MM.1S (cell line): ENCODE data around the gene GRIN3A.

Experiments used
- DNase-seq: peaks from one replicate; pipeline ENCODE4 v3.0.0-alpha.2; 2015
- H2AFZ ChIP-seq: fragments of 300-600 bp; sonication (generic); 2 replicates; pipeline ENCODE4 v1.6.0; 2016; ENCODE audit warnings: antibody characterized with exemption, low read length
- H3F3A ChIP-seq: fragments of 300-600 bp; sonication (generic); 2 replicates; pipeline ENCODE4 v1.6.1; 2016; ENCODE audit warnings: mild to moderate bottlenecking, antibody characterized with exemption, low read length, moderate library complexity, mixed read lengths; ENCODE audit not compliant: insufficient read depth
- H3K27ac ChIP-seq: fragments of 300-600 bp; sonication (generic); 2 replicates; pipeline ENCODE4 v1.5.1; 2016; ENCODE audit warnings: mild to moderate bottlenecking, low read length
- H3K27me3 ChIP-seq: fragments of 300-600 bp; sonication (generic); replicated peaks from 2 replicates; pipeline ENCODE4 v1.6.0; 2016; ENCODE audit warnings: low read length; ENCODE audit not compliant: insufficient read depth
- H3K36me3 ChIP-seq: fragments of 300-600 bp; sonication (generic); replicated peaks from 2 replicates; pipeline ENCODE4 v1.6.1; 2016; ENCODE audit warnings: mild to moderate bottlenecking, low read length, mixed read lengths; ENCODE audit not compliant: insufficient read depth
- H3K4me1 ChIP-seq: fragments of 300-600 bp; sonication (generic); 2 replicates; pipeline ENCODE4 v1.6.1; 2016; ENCODE audit warnings: low read length, mixed read lengths
- H3K4me2 ChIP-seq: fragments of 300-600 bp; sonication (generic); 2 replicates; pipeline ENCODE4 v1.6.0; 2016; ENCODE audit warnings: low read depth, low read length
- H3K4me3 ChIP-seq: fragments of 300-600 bp; sonication (generic); 2 replicates; pipeline ENCODE4 v1.5.1; 2016; ENCODE audit warnings: low read length, mixed read lengths
- H3K79me2 ChIP-seq: fragments of 300-600 bp; sonication (generic); 2 replicates; pipeline ENCODE4 v1.6.1; 2016; ENCODE audit warnings: mixed run types, low read length, mixed read lengths
- H3K9ac ChIP-seq: fragments of 300-600 bp; sonication (generic); 2 replicates; pipeline ENCODE4 v1.6.1; 2016; ENCODE audit warnings: low read length, mixed read lengths
- H3K9me2 ChIP-seq: fragments of 300-600 bp; sonication (generic); replicated peaks from 2 replicates; pipeline ENCODE4 v1.6.1; 2016; ENCODE audit warnings: mild to moderate bottlenecking, low read length, mixed read lengths; ENCODE audit not compliant: insufficient read depth
- H3K9me3 ChIP-seq: fragments of 300-600 bp; sonication (generic); replicated peaks from 2 replicates; pipeline ENCODE4 v1.6.1; 2016; ENCODE audit warnings: mild to moderate bottlenecking, low read length, mixed read lengths; ENCODE audit not compliant: insufficient read depth
- H4K20me1 ChIP-seq: fragments of 300-600 bp; sonication (generic); 2 replicates; pipeline ENCODE4 v1.6.1; 2016; ENCODE audit warnings: mild to moderate bottlenecking, low read length, moderate library complexity, mixed read lengths; ENCODE audit not compliant: insufficient read depth
- CTCF ChIP-seq: fragments of 300-600 bp; sonication (generic); IDR thresholded peaks from 2 replicates; pipeline ENCODE4 v1.5.1; 2016; ENCODE audit warnings: antibody characterized with exemption, low read length, mixed read lengths
- EZH2 ChIP-seq: fragments of 300-600 bp; sonication (generic); optimal IDR thresholded peaks from 2 replicates; pipeline ENCODE3; 2017; ENCODE audit warnings: low read depth, mild to moderate bottlenecking, antibody characterized with exemption, low read length, mixed read lengths
- EZH2phosphoT487 ChIP-seq: fragments of 300-600 bp; sonication (generic); IDR thresholded peaks from 2 replicates; pipeline ENCODE4 v1.6.1; 2018; ENCODE audit warnings: antibody characterized with exemption, low read length

The GRIN3A gene

GRCh38 chr9:101626295-101626694 lies 112.2 kb downstream of the GRIN3A start:
- H3K4me1 ChIP-seq, result no peaks in the 10 kb centered on the region
- H4K20me1 ChIP-seq, result no peaks in the 10 kb centered on the region
- H2AFZ ChIP-seq, result no peak overlapping the region
- no peak overlapping the region for H3K4me3 ChIP-seq
- no peak overlapping the region for H3K4me2 ChIP-seq
- DNase-seq, result no peak
- no peaks in the 10 kb centered on the region; the same call in 1 of the 2 replicates for H3K9me2 ChIP-seq
- TF ChIP-seq EZH2, result no peak
- no peak for TF ChIP-seq EZH2phosphoT487
- no peaks in the 10 kb centered on the region for H3K27me3 ChIP-seq
- H3K79me2 ChIP-seq, result no peaks in the 10 kb centered on the region
- H3K36me3 ChIP-seq, result no peaks in the 10 kb centered on the region
- no peak overlapping the region for H3K27ac ChIP-seq
- H3F3A ChIP-seq, result no peaks in the 10 kb centered on the region
- H3K9ac ChIP-seq, result no peak overlapping the region
- H3K9me3 ChIP-seq, result no peaks in the 10 kb centered on the region

- Histone ChIP-seq H3K4me2 (no peak overlapping the region), H3K27ac (no peak overlapping the region), H3K9me3 (no peaks in the 10 kb centered on the region), H3K9ac (no peak overlapping the region), H3K79me2 (no peaks in the 10 kb centered on the region), H3K27me3 (no peaks in the 10 kb centered on the region), H3K9me2 (no peaks in the 10 kb centered on the region; the same call in 1 of the 2 replicates), H4K20me1 (no peaks in the 10 kb centered on the region), H3K36me3 (no peaks in the 10 kb centered on the region), H3K4me1 (no peaks in the 10 kb centered on the region), H3F3A (no peaks in the 10 kb centered on the region), H2AFZ (no peak overlapping the region), H3K4me3 (no peak overlapping the region)
- no peak for TF ChIP-seq EZH2phosphoT487
- TF ChIP-seq EZH2, result no peak
- TF ChIP-seq CTCF, result no peak
- DNase-seq, result no peak
Measured at GRCh38 chr9:101625876-101626275, 112.6 kb downstream of the GRIN3A start.

GRCh38 chr9:101620452-101620851 lies 118.0 kb downstream of the GRIN3A start:
- no peaks in the 10 kb centered on the region for H3F3A ChIP-seq
- no peak overlapping the region for H3K9ac ChIP-seq
- no peaks in the 10 kb centered on the region for H3K4me1 ChIP-seq
- H3K4me3 ChIP-seq, result no peak overlapping the region
- no peak overlapping the region for H3K4me2 ChIP-seq
- no peak for DNase-seq
- H3K36me3 ChIP-seq, result no peaks in the 10 kb centered on the region
- no peak overlapping the region for H2AFZ ChIP-seq
- no peak overlapping the region for H3K27ac ChIP-seq
- H3K9me2 ChIP-seq, result no peaks in the 10 kb centered on the region
- H4K20me1 ChIP-seq, result no peaks in the 10 kb centered on the region
- no peaks in the 10 kb centered on the region for H3K27me3 ChIP-seq
- H3K79me2 ChIP-seq, result no peaks in the 10 kb centered on the region
- TF ChIP-seq EZH2, result no peak
- TF ChIP-seq CTCF, result no peak
- TF ChIP-seq EZH2phosphoT487, result no peak
- H3K9me3 ChIP-seq, result no peaks in the 10 kb centered on the region

- no peaks in the 10 kb centered on the region for H3K27me3 ChIP-seq
- H3K27ac ChIP-seq, result no peak overlapping the region
- H2AFZ ChIP-seq, result no peak overlapping the region
- no peak overlapping the region for H3K9ac ChIP-seq
- no peaks in the 10 kb centered on the region for H4K20me1 ChIP-seq
- H3K9me3 ChIP-seq, result no peaks in the 10 kb centered on the region
- no peak for TF ChIP-seq EZH2
- no peak for TF ChIP-seq EZH2phosphoT487
- no peak for TF ChIP-seq CTCF
- H3K79me2 ChIP-seq, result no peaks in the 10 kb centered on the region
- H3F3A ChIP-seq, result no peaks in the 10 kb centered on the region
- no peaks in the 10 kb centered on the region for H3K9me2 ChIP-seq
- H3K36me3 ChIP-seq, result no peaks in the 10 kb centered on the region
- no peaks in the 10 kb centered on the region for H3K4me1 ChIP-seq
- H3K4me2 ChIP-seq, result no peak overlapping the region
- no peak for DNase-seq
- H3K4me3 ChIP-seq, result no peak overlapping the region
Measured at GRCh38 chr9:101618698-101619097, 119.7 kb downstream of the GRIN3A start.
